Bronchial epithelial cell (primary cell): ENCODE data around the gene WNK2. TPM values are rescaled to one million over a fixed set of nuclear protein-coding genes. Genes with fewer than 3 reads are reported as not detected.
A peak's percentile ranks its signal among the peaks of the same experiment; 100 is the strongest.

Experiments
- DNase-seq: peaks from one replicate; pipeline ENCODE4 v3.0.0-alpha.2; 2010; ENCODE audit warnings: low read depth
- FAIRE-seq: peaks from 2 replicates; lab custom pipeline; 2011; peaks lifted over from hg19 to GRCh38; lab: Jason Lieb, UNC
- H3K27me3 ChIP-seq: 2 replicates; pipeline ENCODE4 v1.5.1; 2011; ENCODE audit warnings: low read length; ENCODE audit not compliant: control insufficient read depth, insufficient read depth
- H3K36me3 ChIP-seq: 2 replicates; pipeline ENCODE4 v1.5.1; 2011; ENCODE audit warnings: low read length; ENCODE audit not compliant: control insufficient read depth, insufficient read depth
- H3K4me3 ChIP-seq: 2 replicates; pipeline ENCODE4 v1.5.1; 2011; ENCODE audit warnings: mild to moderate bottlenecking, low read depth, low read length, control low read depth
- total RNA-seq: library from RNA; depleted of rRNA; stranded (reverse); fragments of >200 nt; gene quantifications from 2 replicates; pipeline ENCODE4 v1.2.1, GENCODE V29; 2014
- TF ChIP-seq, protein P1 (sequence below): IDR thresholded peaks from 2 replicates; pipeline ENCODE4 v1.5.1; 2011; ENCODE audit warnings: mild to moderate bottlenecking, moderate library complexity, low read length, control low read depth, inconsistent platforms; ENCODE audit not compliant: insufficient read depth, severe bottlenecking

WNK2 gene
- total RNA-seq, 1 donor from 2014 or later, result under 0.01 TPM

DNA sequence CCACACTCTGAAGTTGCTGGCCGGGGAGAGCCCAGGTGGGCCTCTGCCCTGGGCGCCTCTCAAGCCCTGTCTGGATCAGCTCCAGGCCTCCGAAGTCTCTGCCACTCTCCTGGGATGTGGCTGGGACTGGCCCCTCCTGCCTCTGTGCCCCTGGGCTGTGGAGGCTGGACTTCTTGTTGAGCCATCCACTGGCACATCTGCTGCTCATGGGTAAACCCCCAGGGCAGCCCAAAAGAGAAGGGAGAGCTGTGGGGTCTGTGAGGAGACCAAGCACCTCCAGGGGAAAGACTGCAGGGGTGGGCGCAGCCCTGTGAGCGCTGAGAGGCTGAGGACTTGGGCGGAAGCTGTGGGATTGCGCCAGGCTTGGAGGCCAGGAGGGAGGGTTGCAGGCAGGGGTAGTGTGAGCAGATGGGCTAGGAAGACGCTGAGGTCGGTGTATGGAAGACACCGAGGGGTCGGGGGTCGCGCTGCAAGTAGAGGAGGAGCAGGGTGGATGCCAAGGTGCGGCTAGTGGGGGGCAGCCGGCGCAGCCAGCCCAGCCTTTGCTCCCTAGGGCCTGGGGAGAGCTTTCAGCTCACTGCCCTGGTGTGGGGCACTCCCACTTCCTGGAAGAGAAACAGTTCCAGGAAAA lies 118.1 kb downstream of the WNK2 start:
- TF ChIP-seq, protein P1, sequence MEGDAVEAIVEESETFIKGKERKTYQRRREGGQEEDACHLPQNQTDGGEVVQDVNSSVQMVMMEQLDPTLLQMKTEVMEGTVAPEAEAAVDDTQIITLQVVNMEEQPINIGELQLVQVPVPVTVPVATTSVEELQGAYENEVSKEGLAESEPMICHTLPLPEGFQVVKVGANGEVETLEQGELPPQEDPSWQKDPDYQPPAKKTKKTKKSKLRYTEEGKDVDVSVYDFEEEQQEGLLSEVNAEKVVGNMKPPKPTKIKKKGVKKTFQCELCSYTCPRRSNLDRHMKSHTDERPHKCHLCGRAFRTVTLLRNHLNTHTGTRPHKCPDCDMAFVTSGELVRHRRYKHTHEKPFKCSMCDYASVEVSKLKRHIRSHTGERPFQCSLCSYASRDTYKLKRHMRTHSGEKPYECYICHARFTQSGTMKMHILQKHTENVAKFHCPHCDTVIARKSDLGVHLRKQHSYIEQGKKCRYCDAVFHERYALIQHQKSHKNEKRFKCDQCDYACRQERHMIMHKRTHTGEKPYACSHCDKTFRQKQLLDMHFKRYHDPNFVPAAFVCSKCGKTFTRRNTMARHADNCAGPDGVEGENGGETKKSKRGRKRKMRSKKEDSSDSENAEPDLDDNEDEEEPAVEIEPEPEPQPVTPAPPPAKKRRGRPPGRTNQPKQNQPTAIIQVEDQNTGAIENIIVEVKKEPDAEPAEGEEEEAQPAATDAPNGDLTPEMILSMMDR, result no peak
- Histone ChIP-seq H3K27me3 (peaks cover 3% of the 10 kb centered on the region), H3K36me3 (no peaks in the 10 kb centered on the region), H3K4me3 (no peak overlapping the region)
- FAIRE-seq, result no peak
- no peak for DNase-seq

DNA sequence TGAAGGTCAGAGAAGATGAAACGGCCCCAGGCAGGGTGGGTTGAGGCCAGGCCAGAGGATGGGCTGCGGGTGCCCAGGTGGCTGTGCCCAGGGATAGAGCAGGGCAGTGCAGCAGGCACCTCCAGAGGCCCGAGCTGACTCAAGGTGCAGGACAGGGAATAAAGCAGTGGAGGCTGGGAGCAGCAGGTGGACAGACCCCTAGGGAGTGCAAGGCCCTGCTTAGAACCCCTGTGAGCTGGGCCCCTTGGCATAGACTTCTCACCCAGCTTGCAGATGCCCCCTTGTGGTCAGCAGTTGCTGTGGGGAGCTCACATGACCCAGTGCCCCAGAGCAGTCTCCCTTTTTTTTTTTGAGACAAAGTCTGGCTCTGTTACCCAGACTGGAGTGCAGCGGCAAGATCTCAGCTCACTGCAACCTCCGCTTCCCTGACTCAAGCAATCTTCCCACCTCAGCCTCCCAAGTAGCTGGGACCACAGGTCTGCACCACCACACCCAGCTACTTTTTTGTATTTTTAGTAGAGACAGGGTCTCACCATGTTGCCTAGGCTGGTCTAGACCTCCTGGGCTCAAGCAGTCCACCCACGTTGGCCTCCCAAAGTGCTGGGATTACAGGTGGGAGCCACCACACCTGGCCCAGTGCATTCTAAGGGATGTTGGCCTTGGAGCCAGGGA lies 118.8 kb downstream of the WNK2 start:
- H3K27me3 ChIP-seq, result peaks cover 3% of the 10 kb centered on the region
- no peak overlapping the region for H3K4me3 ChIP-seq
- DNase-seq (peak; percentile 42), FAIRE-seq (no peak)
- no peaks in the 10 kb centered on the region for H3K36me3 ChIP-seq
- TF ChIP-seq, protein P1, result peak; percentile 81

DNA sequence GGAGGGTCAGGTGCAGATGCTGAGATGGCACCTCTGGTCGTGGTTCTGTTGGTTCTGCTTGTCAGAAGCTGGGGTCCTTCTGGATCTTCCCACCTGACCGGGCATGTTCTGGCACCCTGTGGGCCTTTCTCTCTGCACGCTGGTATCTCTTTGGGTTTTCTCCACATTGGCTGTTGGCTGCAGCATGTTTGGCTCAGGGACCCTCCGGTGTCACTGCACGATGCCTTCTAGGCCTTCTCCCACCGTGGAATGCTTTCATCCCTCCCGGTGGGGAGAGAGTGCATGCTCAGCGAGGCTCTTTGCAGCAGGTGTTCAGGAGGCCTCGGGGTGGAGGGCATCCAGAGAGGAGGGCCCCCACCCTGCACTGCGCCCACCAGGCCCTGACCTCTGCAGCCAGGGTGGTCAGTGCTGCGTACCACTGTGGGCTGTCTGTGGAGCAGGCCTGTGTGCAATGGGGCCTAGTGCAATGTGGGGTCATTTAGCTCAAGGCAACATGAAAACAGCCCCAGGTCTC lies 119.4 kb downstream of the WNK2 start:
- FAIRE-seq, result peak; percentile 55
- no peak for DNase-seq
- H3K36me3 ChIP-seq, result no peaks in the 10 kb centered on the region

DNA sequence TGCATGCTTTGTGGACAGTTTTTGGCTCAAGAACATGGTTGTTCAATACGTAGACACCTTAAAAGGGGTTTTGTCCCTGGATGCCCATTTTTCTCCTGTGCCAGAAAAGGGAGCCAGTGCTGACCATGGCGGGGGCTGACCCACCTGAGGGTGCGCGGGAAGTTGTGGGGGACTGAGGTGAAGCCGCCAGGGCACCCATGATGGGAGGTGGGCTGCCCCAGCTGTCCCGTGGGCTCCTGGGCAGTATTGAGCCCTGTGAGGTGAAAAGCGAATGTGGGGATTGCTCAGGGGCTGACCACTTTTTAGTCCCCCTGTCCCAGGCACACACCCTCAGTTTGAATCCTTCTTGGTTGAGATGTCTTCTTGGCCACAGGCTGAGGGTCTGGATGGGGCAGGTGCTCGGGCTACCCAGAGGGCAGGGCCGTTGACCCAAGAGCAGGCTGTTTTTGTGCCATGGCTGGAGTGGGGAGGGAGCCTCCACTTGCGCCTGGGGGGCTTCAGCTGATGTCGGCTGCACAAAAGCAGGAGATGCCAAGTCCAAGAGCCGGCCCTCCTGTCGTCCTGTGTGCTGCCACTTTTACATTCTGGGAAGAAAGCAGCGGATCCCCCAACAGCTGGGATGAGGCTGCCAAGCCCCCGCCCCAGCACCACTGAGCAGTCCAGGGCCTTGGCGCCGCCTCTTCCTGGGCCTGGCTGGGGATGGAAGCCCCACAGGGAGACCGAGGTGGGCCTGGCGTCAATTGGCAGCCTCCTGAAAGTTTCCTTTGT lies 120.1 kb downstream of the WNK2 start:
- TF ChIP-seq, protein P1, result no peak
- Histone ChIP-seq H3K4me3 (no peak overlapping the region), H3K27me3 (peaks cover 3% of the 10 kb centered on the region), H3K36me3 (no peaks in the 10 kb centered on the region)
- FAIRE-seq (no peak), DNase-seq (no peak)

More for the DNA sequence above, 119.4 kb downstream of the WNK2 start:
- no peak overlapping the region for H3K4me3 ChIP-seq
- TF ChIP-seq, protein P1, result no peak
- peaks cover 3% of the 10 kb centered on the region for H3K27me3 ChIP-seq

DNA sequence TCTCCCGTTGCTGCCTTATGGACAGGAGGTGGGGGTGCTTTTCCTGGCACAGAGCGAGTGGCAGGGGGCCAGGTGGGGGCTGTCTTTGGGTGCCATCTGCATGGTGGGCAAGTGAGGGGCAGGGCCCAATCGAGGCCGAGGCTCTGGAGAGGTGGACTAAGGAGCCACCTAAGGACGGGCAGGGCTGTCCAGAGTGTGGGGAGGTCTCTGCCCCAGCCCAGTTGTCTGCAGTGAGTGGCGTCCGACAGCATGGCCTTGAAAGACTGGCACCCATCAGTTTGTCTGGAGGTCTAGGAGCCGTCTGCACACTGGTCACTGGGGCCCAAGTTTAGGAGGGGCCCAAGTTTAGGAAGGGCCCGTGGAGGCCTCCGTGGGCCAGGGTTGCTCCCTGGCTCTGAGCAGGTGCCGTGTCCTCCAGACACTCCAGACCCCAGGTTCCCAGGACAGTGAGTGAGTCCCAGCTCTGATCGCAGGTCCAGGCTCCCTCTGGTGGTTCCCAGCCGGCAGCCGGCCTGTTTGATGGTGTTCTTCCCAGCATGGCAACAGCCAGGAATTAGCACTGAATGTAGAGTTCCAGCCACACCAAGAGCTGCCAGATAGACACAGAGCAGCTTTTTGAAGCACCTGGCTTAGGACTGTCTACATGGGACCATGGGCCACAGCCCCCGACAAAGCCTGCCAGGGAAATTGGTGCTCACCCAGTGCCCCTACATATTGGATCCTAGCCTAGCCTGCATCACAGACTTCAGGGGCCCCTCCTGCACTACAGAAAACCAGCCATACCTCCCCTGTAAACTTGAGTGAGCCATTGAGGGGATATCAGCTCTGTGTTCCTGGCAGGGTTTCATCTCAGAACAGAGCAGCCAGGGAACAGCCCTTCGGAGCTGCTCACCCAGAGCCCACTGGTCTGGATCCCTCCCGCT lies 120.9 kb downstream of the WNK2 start:
- Histone ChIP-seq H3K36me3 (no peaks in the 10 kb centered on the region), H3K4me3 (no peak overlapping the region), H3K27me3 (peaks cover 3% of the 10 kb centered on the region)
- TF ChIP-seq, protein P1, result peak; percentile 91
- peak; percentile 24 for DNase-seq
- no peak for FAIRE-seq
